ENCODE data around the gene ZBTB4.

ZBTB4 gene

GRCh38 chr17:7437950-7438614 is 41.3 kb downstream of the ZBTB4 start:
- H3K27ac ChIP-seq (ENCODE audit: low read length, poor library complexity, severe bottlenecking) = no peak overlapping the region
- peak overlapping the region; percentile 47 to 51 for H3K4me3 ChIP-seq (ENCODE audit: insufficient read depth in 1 of 2, low read depth in 1 of 2, low read length in 2 of 2)
- no peak overlapping the region for H3K14ac ChIP-seq (ENCODE audit: low read length in 2 of 2)
- no peaks in the 10 kb centered on the region for H3K36me3 ChIP-seq (ENCODE audit: control insufficient read depth in 1 of 2, insufficient read depth in 2 of 2, low read depth in 1 of 2, low read length in 2 of 2)
- no peak overlapping the region for H4K8ac ChIP-seq (ENCODE audit: low read length)
- peaks cover 10% of the 10 kb centered on the region for H3K79me1 ChIP-seq (replicated peaks; ENCODE audit: low read length, poor library complexity, severe bottlenecking)
- peak overlapping the region in 1 of 2 experiments; percentile 43 for H2BK12ac ChIP-seq (ENCODE audit: low read length in 2 of 2)
- peak overlapping the region; percentile 40 to 59 for H3K18ac ChIP-seq (ENCODE audit: low read depth in 1 of 2, low read length in 2 of 2)
- peak overlapping the region; percentile 75 for H3K4me2 ChIP-seq (ENCODE audit: low read length, poor library complexity, severe bottlenecking)
- peaks cover 46% of the 10 kb centered on the region for H3K4me1 ChIP-seq (ENCODE audit: control insufficient read depth, insufficient read depth, low read depth, low read length)
- peak overlapping the region; percentile 20 for H3K9ac ChIP-seq (ENCODE audit: low read length)
- H2AFZ ChIP-seq (ENCODE audit: low read depth, low read length) = peak overlapping the region; percentile 29
- no peak overlapping the region for H2BK5ac ChIP-seq (ENCODE audit: low read depth, low read length, poor library complexity, severe bottlenecking)
- no peak overlapping the region for H4K91ac ChIP-seq (ENCODE audit: low read length)
- DNase-seq = peak; percentile 44
- no peak overlapping the region for H3K23ac ChIP-seq (ENCODE audit: low read length in 2 of 2)
- no peak overlapping the region for H2AK5ac ChIP-seq (ENCODE audit: low read length, severe bottlenecking)
- no peak overlapping the region for H2BK120ac ChIP-seq (ENCODE audit: low read depth, low read length)
- peak overlapping the region; percentile 75 for H2BK15ac ChIP-seq (ENCODE audit: low read depth, poor library complexity, severe bottlenecking)
- no peak overlapping the region for H3K4ac ChIP-seq (ENCODE audit: low read depth in 1 of 2, low read length in 2 of 2)
- peaks cover 33 to 47% of the 10 kb centered on the region in 2 experiments for H3K27me3 ChIP-seq (ENCODE audit: control insufficient read depth in 1 of 2, insufficient read depth in 1 of 2, low read length in 2 of 2)
- no peaks in the 10 kb centered on the region for H3K9me3 ChIP-seq (ENCODE audit: control insufficient read depth, low read length)
- 6% methylated on average over 48 of the region's 48 CpGs for WGBS

GRCh38 chr17:7437369-7437863 is 42.0 kb downstream of the ZBTB4 start:
- no peak overlapping the region for H3K9ac ChIP-seq (ENCODE audit: low read length)
- no peak overlapping the region for H3K18ac ChIP-seq (ENCODE audit: low read depth in 1 of 2, low read length in 2 of 2)
- H3K27ac ChIP-seq (ENCODE audit: low read length, poor library complexity, severe bottlenecking) = no peak overlapping the region
- H3K4me1 ChIP-seq (ENCODE audit: control insufficient read depth, insufficient read depth, low read depth, low read length) = peaks cover 46% of the 10 kb centered on the region
- no peaks in the 10 kb centered on the region for H3K36me3 ChIP-seq (ENCODE audit: control insufficient read depth in 1 of 2, insufficient read depth in 2 of 2, low read depth in 1 of 2, low read length in 2 of 2)
- no peak for DNase-seq
- H3K9me3 ChIP-seq (ENCODE audit: control insufficient read depth, low read length) = no peaks in the 10 kb centered on the region
- H4K91ac ChIP-seq (ENCODE audit: low read length) = no peak overlapping the region
- no peak overlapping the region for H4K8ac ChIP-seq (ENCODE audit: low read length)
- H3K4me3 ChIP-seq (ENCODE audit: insufficient read depth in 1 of 2, low read depth in 1 of 2, low read length in 2 of 2) = peak overlapping the region; percentile 34 to 47
- H2AK5ac ChIP-seq (ENCODE audit: low read length, severe bottlenecking) = no peak overlapping the region
- H2BK12ac ChIP-seq (ENCODE audit: low read length in 2 of 2) = no peak overlapping the region
- no peak overlapping the region for H2AFZ ChIP-seq (ENCODE audit: low read depth, low read length)
- 14% methylated on average over 23 of the region's 31 CpGs for WGBS
- no peak overlapping the region for H3K4ac ChIP-seq (ENCODE audit: low read depth in 1 of 2, low read length in 2 of 2)
- H3K23ac ChIP-seq (ENCODE audit: low read length in 2 of 2) = no peak overlapping the region
- H3K4me2 ChIP-seq (ENCODE audit: low read length, poor library complexity, severe bottlenecking) = peak overlapping the region; percentile 79
- H2BK5ac ChIP-seq (ENCODE audit: low read depth, low read length, poor library complexity, severe bottlenecking) = no peak overlapping the region
- H2BK120ac ChIP-seq (ENCODE audit: low read depth, low read length) = no peak overlapping the region
- peaks cover 10% of the 10 kb centered on the region for H3K79me1 ChIP-seq (replicated peaks; ENCODE audit: low read length, poor library complexity, severe bottlenecking)
- peaks cover 33 to 42% of the 10 kb centered on the region in 2 experiments for H3K27me3 ChIP-seq (ENCODE audit: control insufficient read depth in 1 of 2, insufficient read depth in 1 of 2, low read length in 2 of 2)
- H3K14ac ChIP-seq (ENCODE audit: low read length in 2 of 2) = no peak overlapping the region
- peak overlapping the region; percentile 75 for H2BK15ac ChIP-seq (ENCODE audit: low read depth, poor library complexity, severe bottlenecking)

GRCh38 chr17:7436556-7437368 is 42.7 kb downstream of the ZBTB4 start:
- H2AFZ ChIP-seq (ENCODE audit: low read depth, low read length) = no peak overlapping the region

More at GRCh38 chr17:7436556-7437368, 42.7 kb downstream of the ZBTB4 start:
- H2AK5ac ChIP-seq (ENCODE audit: low read length, severe bottlenecking) = no peak overlapping the region
- no peak overlapping the region for H3K27ac ChIP-seq (ENCODE audit: low read length, poor library complexity, severe bottlenecking)
- no peaks in the 10 kb centered on the region for H3K9me3 ChIP-seq (ENCODE audit: control insufficient read depth, low read length)
- peak overlapping the region; percentile 52 to 70 for H3K4me3 ChIP-seq (ENCODE audit: insufficient read depth in 1 of 2, low read depth in 1 of 2, low read length in 2 of 2)
- no peak overlapping the region for H4K91ac ChIP-seq (ENCODE audit: low read length)
- peak overlapping the region in 1 of 2 experiments; percentile 52 for H3K4ac ChIP-seq (ENCODE audit: low read depth in 1 of 2, low read length in 2 of 2)
- no peak overlapping the region for H2BK5ac ChIP-seq (ENCODE audit: low read depth, low read length, poor library complexity, severe bottlenecking)
- peaks cover 46% of the 10 kb centered on the region for H3K4me1 ChIP-seq (ENCODE audit: control insufficient read depth, insufficient read depth, low read depth, low read length)
- H2BK120ac ChIP-seq (ENCODE audit: low read depth, low read length) = no peak overlapping the region
- H3K23ac ChIP-seq (ENCODE audit: low read length in 2 of 2) = no peak overlapping the region
- no peak overlapping the region for H3K18ac ChIP-seq (ENCODE audit: low read depth in 1 of 2, low read length in 2 of 2)
- peaks cover 10% of the 10 kb centered on the region for H3K79me1 ChIP-seq (replicated peaks; ENCODE audit: low read length, poor library complexity, severe bottlenecking)
- no peak overlapping the region for H3K9ac ChIP-seq (ENCODE audit: low read length)
- 6% methylated on average over 87 of the region's 92 CpGs for WGBS
- no peak overlapping the region for H2BK12ac ChIP-seq (ENCODE audit: low read length in 2 of 2)
- no peaks in the 10 kb centered on the region for H3K36me3 ChIP-seq (ENCODE audit: control insufficient read depth in 1 of 2, insufficient read depth in 2 of 2, low read depth in 1 of 2, low read length in 2 of 2)
- H2BK15ac ChIP-seq (ENCODE audit: low read depth, poor library complexity, severe bottlenecking) = no peak overlapping the region
- peak overlapping the region; percentile 79 for H3K4me2 ChIP-seq (ENCODE audit: low read length, poor library complexity, severe bottlenecking)
- peak; percentile 73 for DNase-seq
- H3K14ac ChIP-seq (ENCODE audit: low read length in 2 of 2) = no peak overlapping the region
- peaks cover 30 to 41% of the 10 kb centered on the region in 2 experiments for H3K27me3 ChIP-seq (ENCODE audit: control insufficient read depth in 1 of 2, insufficient read depth in 1 of 2, low read length in 2 of 2)
- H4K8ac ChIP-seq (ENCODE audit: low read length) = peak overlapping the region; percentile 47
